Smooth muscle cell (in vitro differentiated cells): ENCODE measurements around the gene IRF3. TPM values are rescaled to one million over a fixed set of nuclear protein-coding genes. Genes with fewer than 3 reads are reported as not detected.

Experiments used
- DNase-seq: peaks from one replicate; lab custom pipeline; 2025; ENCODE audit not compliant: unreplicated experiment; lab: John Stamatoyannopoulos, UW
- H2AFZ ChIP-seq: fragments of 200-600 bp; sonication (generic); 2 replicates; pipeline ENCODE4 v1.6.0; 2016; ENCODE audit warnings: antibody characterized with exemption, low read depth, mild to moderate bottlenecking
- H3F3A ChIP-seq: fragments of 200-600 bp; sonication (generic); 2 replicates; pipeline ENCODE4 v1.6.0; 2017; ENCODE audit warnings: antibody characterized with exemption, low read depth
- H3K27ac ChIP-seq: fragments of 200-600 bp; sonication (generic); 2 replicates; pipeline ENCODE4 v1.5.1; 2016; ENCODE audit warnings: low read depth, mild to moderate bottlenecking
- H3K27me3 ChIP-seq: fragments of 200-600 bp; sonication (generic); 2 replicates; pipeline ENCODE4 v1.6.1; 2016; ENCODE audit warnings: low read depth, mild to moderate bottlenecking
- H3K36me3 ChIP-seq: fragments of 200-600 bp; sonication (generic); 2 replicates; pipeline ENCODE4 v1.5.1; 2016; ENCODE audit warnings: low read depth
- H3K4me1 ChIP-seq: fragments of 200-600 bp; sonication (generic); 2 replicates; pipeline ENCODE4 v1.5.1; 2016; ENCODE audit warnings: low read depth
- H3K4me2 ChIP-seq: fragments of 200-600 bp; sonication (generic); 2 replicates; pipeline ENCODE4 v1.6.0; 2016; ENCODE audit warnings: mild to moderate bottlenecking
- H3K4me3 ChIP-seq: fragments of 200-600 bp; sonication (generic); 2 replicates; pipeline ENCODE4 v1.5.1; 2016; ENCODE audit warnings: mild to moderate bottlenecking
- H3K79me2 ChIP-seq: fragments of 200-600 bp; sonication (generic); 2 replicates; pipeline ENCODE4 v1.6.0; 2016; ENCODE audit warnings: low read depth, mild to moderate bottlenecking
- H3K9ac ChIP-seq: fragments of 200-600 bp; sonication (generic); 2 replicates; pipeline ENCODE4 v1.6.0; 2016; ENCODE audit warnings: low read depth
- H3K9me3 ChIP-seq: fragments of 200-600 bp; sonication (generic); replicated peaks from 2 replicates; pipeline ENCODE4 v1.5.1; 2016; ENCODE audit warnings: low read depth
- H4K20me1 ChIP-seq: fragments of 200-600 bp; sonication (generic); 2 replicates; pipeline ENCODE4 v1.6.0; 2016; ENCODE audit warnings: low read depth
- WGBS: methylation state at CpG from one replicate; pipeline ENCODE4 v1.1.7; 2016; ENCODE audit warnings: low lambda C conversion rate; 5-methylcytosine and 5-hydroxymethylcytosine counted together
- polyA plus RNA-seq: library from polyadenylated mRNA; unstranded; fragments of >200 nt; fragmentation: Nextera tagmentation; extraction: Ambion mirVana; gene quantifications from 2 replicates; pipeline ENCODE4 v1.2.1, GENCODE V29; 2016
- total RNA-seq: library from RNA; depleted of rRNA; stranded (reverse); fragments of >200 nt; gene quantifications from 2 replicates; pipeline ENCODE4 v1.2.3, GENCODE V29; 2014
- TF ChIP-seq, protein P1 (sequence below): fragments of 200-600 bp; sonication (generic); IDR thresholded peaks from 2 replicates; pipeline ENCODE4 v1.5.1; 2017; ENCODE audit warnings: borderline replicate concordance, mild to moderate bottlenecking, antibody characterized with exemption; ENCODE audit not compliant: insufficient read depth, poor library complexity, severe bottlenecking

Gene IRF3
- total and polyA plus RNA-seq, 2 experiments from 2014 or later = 35.1 to 45.9 TPM

DNA sequence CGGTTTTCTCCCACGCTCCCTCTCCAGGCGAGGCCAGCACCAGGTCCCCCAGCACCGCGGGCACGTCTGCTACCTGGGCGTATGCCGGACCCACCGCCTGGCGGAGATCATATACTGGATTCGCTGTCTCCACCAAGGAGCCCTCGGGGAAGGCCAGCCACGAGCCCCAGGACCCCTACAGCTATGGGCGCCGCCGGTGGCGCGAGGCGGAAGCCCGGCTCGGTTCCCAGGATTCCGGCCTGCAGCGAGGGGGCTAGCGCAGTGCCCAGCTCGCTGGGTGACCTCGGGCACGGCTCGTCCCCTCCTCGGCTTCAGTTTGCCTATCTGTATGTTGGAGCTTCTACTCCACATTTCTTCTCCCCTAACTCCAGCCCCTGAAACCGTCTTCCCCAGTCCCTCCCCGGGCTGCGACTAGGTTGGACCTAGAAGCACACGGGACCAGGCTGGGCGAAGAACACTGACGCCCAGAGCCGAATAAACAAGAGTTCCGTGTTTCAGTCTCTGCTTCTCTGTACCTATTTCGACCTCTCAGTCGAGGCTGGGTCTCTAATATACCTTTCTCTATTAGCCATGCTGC lies 24.5 kb upstream of the IRF3 start:
- Histone ChIP-seq H4K20me1 (peaks cover 19% of the 10 kb centered on the region), H3F3A (no peaks in the 10 kb centered on the region), H3K4me2 (peak overlapping the region; percentile 92), H3K79me2 (no peaks in the 10 kb centered on the region), H3K27me3 (no peaks in the 10 kb centered on the region), H2AFZ (peak overlapping the region; percentile 52), H3K36me3 (no peaks in the 10 kb centered on the region), H3K9me3 (no peaks in the 10 kb centered on the region), H3K27ac (no peak overlapping the region), H3K4me1 (no peaks in the 10 kb centered on the region), H3K4me3 (peak overlapping the region; percentile 55), H3K9ac (peak overlapping the region; percentile 10)
- no peak for DNase-seq
- TF ChIP-seq, protein P1, sequence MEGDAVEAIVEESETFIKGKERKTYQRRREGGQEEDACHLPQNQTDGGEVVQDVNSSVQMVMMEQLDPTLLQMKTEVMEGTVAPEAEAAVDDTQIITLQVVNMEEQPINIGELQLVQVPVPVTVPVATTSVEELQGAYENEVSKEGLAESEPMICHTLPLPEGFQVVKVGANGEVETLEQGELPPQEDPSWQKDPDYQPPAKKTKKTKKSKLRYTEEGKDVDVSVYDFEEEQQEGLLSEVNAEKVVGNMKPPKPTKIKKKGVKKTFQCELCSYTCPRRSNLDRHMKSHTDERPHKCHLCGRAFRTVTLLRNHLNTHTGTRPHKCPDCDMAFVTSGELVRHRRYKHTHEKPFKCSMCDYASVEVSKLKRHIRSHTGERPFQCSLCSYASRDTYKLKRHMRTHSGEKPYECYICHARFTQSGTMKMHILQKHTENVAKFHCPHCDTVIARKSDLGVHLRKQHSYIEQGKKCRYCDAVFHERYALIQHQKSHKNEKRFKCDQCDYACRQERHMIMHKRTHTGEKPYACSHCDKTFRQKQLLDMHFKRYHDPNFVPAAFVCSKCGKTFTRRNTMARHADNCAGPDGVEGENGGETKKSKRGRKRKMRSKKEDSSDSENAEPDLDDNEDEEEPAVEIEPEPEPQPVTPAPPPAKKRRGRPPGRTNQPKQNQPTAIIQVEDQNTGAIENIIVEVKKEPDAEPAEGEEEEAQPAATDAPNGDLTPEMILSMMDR = no peak
- 11% methylated on average over 39 of the region's 39 CpGs for WGBS

DNA sequence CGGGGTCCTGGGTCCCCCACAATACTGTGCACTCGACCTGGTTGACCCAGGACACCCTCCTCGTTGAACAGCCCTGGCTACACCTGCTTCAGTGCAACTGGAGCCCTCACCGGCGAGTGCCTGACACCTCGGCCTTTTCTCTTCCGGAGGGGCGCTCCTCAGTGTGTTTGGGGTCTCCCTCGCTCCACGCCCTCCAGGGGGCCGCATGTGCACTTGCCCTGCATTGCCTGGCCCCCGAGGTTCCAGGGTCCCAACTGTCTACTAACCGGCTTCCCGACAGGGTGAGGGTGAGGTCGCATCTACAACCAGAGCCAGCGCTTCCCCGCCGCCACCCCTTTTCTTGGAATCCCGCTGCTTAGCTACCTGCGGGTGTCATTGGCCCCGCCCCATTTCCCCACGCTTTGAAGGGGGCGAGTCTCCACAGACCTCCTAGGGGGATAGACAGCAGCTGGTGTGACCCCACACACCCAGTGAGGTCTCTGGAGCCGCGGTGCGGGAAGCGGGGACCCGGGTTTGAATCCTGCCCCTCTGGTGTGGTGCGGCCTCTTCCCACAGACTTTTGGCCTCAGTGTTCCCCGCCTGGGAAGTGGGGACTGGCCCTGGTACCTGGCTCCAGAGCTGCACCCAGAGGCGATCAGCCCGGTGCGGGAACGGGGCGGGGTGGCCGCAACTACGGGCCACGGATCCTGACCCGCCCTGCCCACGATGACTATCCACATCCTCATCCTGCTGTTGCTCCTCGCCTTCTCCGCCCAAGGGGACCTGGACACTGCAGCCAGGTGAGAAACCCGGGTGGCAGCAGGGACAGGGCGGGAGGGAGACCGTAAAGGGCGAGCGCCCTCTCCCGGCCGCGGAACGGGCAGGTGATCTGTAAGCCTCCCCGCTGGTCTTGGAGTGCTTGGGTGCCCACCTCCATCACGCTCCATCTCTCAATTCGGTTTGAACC lies 23.7 kb upstream of the IRF3 start, which contains the start of gene ADM5:
ADM5 (plus strand) TSS at position 462 of the 946 bp plus-strand sequence; CDS start at position 706, 244 bp downstream.
- DNase-seq = no peak

DNA sequence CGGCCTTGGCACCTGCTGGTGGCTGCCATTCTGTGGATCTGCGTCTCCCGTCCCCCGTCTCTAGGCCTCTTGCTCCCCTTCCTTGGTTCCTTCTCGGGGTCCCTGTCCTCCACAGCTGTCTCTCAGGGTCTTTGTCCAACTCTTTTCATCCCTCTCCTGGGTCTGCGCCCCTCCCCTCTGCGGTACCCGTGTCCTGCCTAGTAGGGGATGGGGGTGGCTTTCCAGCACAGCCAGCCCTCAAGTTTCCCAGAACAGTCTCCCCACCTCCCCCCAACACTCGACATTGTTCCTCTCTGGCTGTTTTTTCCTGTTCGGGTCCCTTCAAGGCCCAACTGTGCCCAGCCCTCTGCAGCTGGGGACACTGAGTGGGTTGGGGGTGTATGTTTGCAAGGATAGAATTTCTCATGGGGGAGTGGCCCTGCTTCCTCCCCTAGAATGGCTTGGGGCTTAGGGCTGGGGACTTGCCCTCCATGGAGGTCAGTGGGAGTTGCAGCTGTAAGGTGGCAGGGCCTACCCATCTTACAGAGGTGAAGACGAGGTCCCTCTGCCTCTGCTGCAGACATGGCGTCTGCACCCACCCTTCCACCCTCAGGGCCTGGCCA lies 23.0 kb upstream of the IRF3 start:
- TF ChIP-seq, protein P1 = no peak
- Histone ChIP-seq H3K27ac (no peak overlapping the region), H3K9ac (no peak overlapping the region), H3K4me3 (no peak overlapping the region), H2AFZ (no peak overlapping the region), H3K4me1 (no peaks in the 10 kb centered on the region), H4K20me1 (peaks cover 34% of the 10 kb centered on the region), H3K9me3 (no peaks in the 10 kb centered on the region), H3K36me3 (no peaks in the 10 kb centered on the region), H3K27me3 (no peaks in the 10 kb centered on the region), H3K4me2 (no peak overlapping the region), H3K79me2 (no peaks in the 10 kb centered on the region), H3F3A (no peaks in the 10 kb centered on the region)
- 93% methylated on average over 12 of the region's 12 CpGs for WGBS
- no peak for DNase-seq

More for the DNA sequence above, 23.7 kb upstream of the IRF3 start, which contains the start of gene ADM5:
- H3F3A ChIP-seq = no peaks in the 10 kb centered on the region
- H3K79me2 ChIP-seq = no peaks in the 10 kb centered on the region
- no peaks in the 10 kb centered on the region for H3K4me1 ChIP-seq
- H3K9ac ChIP-seq = no peak within 1 kb of the TSS
- peaks cover 27% of the 10 kb centered on the region for H4K20me1 ChIP-seq
- no peaks in the 10 kb centered on the region for H3K36me3 ChIP-seq
- H3K9me3 ChIP-seq = no peaks in the 10 kb centered on the region
- TF ChIP-seq, protein P1 = peak; percentile 49
- WGBS = 53% methylated on average over 52 of the region's 54 CpGs
- H3K4me2 ChIP-seq = peak within 1 kb of the TSS; percentile 92
- H2AFZ ChIP-seq = no peak within 1 kb of the TSS
- H3K27ac ChIP-seq = no peak within 1 kb of the TSS
- H3K27me3 ChIP-seq = no peaks in the 10 kb centered on the region
- peak within 1 kb of the TSS; percentile 55 for H3K4me3 ChIP-seq
